Progenitor cell of endocrine pancreas (in vitro differentiated cells): ENCODE measurements around the gene C5AR2. TPM values are rescaled to one million over a fixed set of nuclear protein-coding genes. Genes with fewer than 3 reads are reported as not detected.
"Not testable (repeated sequence)": the region's sequence is repeated elsewhere in the genome, so short reads cannot be mapped to it uniquely, and the experiment has no call there.

Experiments
- DNase-seq: peaks from one replicate; pipeline ENCODE4 v3.0.0; 2021; ENCODE audit warnings: low spot score; ENCODE audit not compliant: unreplicated experiment
- H3K27ac Mint-ChIP-seq: 2 replicates; pipeline ENCODE4 v1.8.0; 2021; ENCODE audit warnings: mild to moderate bottlenecking, moderate library complexity, mixed read lengths
- H3K27me3 Mint-ChIP-seq: 2 replicates; pipeline ENCODE4 v1.8.0; 2021; ENCODE audit warnings: mixed read lengths
- H3K36me3 Mint-ChIP-seq: 2 replicates; pipeline ENCODE4 v1.8.0; 2022; ENCODE audit warnings: mixed read lengths; ENCODE audit not compliant: insufficient read depth
- H3K4me1 Mint-ChIP-seq: 2 replicates; pipeline ENCODE4 v1.8.0; 2021; ENCODE audit warnings: low read depth, mixed read lengths
- H3K4me3 Mint-ChIP-seq: 2 replicates; pipeline ENCODE4 v1.8.0; 2021; ENCODE audit warnings: low read depth, mild to moderate bottlenecking, moderate library complexity, mixed read lengths
- H3K9me3 Mint-ChIP-seq: 2 replicates; pipeline ENCODE4 v1.8.0; 2021; ENCODE audit warnings: low read depth, mixed read lengths
- total RNA-seq: library from RNA; stranded (reverse); gene quantifications from 2 replicates; pipeline ENCODE4 v1.2.1, GENCODE V29; 2021
- TF ChIP-seq, protein P1 (sequence below): fragments of 200-600 bp; sonication (generic); IDR thresholded peaks from one replicate; pipeline ENCODE4 v1.5.0; 2021; ENCODE audit warnings: antibody characterized with exemption, mild to moderate bottlenecking; ENCODE audit not compliant: unreplicated experiment

Gene C5AR2
- total RNA-seq, 1 donor from 2014 or later = not detected

DNA sequence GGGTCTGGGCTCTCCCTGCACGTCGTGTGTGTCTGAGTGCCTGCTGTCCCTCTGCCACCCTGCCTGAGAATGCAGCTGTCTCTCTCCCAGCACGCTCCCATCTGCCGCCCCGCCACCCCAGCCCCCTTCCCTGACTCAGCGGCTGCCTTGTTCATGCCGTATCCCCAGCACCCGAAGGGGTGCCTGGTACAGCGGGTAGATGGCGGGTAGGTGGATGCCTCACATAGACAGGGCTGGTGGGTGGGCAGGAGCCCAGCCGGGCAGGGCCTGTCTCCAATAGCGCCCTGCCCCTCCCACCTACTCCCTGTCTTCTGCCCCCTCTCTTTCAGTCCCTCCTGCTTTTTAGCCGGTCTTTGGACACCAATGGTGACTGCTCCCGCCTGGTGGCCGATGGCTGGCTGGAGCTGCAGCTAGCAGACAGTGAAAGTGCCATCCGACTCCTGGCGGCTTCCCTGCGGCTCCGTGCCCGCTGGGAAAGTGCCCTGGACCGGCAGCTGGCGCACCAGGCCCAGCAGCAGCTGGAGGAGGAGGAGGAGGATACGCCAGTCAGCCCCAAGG lies 47.5 kb downstream of the C5AR2 start:
- no peaks in the 10 kb centered on the region for H3K27me3 Mint-ChIP-seq
- H3K27ac Mint-ChIP-seq = no peak overlapping the region
- no peaks in the 10 kb centered on the region for H3K9me3 Mint-ChIP-seq
- no peak overlapping the region for H3K4me3 Mint-ChIP-seq
- TF ChIP-seq, protein P1, sequence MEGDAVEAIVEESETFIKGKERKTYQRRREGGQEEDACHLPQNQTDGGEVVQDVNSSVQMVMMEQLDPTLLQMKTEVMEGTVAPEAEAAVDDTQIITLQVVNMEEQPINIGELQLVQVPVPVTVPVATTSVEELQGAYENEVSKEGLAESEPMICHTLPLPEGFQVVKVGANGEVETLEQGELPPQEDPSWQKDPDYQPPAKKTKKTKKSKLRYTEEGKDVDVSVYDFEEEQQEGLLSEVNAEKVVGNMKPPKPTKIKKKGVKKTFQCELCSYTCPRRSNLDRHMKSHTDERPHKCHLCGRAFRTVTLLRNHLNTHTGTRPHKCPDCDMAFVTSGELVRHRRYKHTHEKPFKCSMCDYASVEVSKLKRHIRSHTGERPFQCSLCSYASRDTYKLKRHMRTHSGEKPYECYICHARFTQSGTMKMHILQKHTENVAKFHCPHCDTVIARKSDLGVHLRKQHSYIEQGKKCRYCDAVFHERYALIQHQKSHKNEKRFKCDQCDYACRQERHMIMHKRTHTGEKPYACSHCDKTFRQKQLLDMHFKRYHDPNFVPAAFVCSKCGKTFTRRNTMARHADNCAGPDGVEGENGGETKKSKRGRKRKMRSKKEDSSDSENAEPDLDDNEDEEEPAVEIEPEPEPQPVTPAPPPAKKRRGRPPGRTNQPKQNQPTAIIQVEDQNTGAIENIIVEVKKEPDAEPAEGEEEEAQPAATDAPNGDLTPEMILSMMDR = no peak
- no peak for DNase-seq
- peaks cover 19% of the 10 kb centered on the region for H3K36me3 Mint-ChIP-seq
- no peaks in the 10 kb centered on the region for H3K4me1 Mint-ChIP-seq

DNA sequence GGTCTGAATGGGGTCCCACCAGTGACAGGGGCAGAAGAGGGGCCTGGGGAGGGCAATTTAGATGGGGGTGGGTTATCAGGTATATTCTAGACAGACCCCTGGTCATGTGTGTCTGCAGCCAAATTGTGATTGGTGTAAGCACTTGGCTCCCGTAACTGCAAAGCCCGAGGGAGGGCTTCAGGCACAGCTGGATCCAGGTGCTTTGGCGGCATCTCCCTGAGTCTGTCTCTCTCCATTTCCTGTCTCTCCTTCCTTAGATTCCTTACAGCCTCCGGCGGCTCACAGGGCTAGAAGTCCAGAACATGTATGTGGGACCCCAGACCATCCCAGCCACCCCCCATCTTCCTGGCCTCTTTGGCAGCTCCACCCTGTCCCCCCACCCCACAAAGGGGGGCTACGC lies 48.6 kb downstream of the C5AR2 start:
- Mint-ChIP-seq H3K36me3 (peaks cover 17% of the 10 kb centered on the region), H3K4me1 (no peaks in the 10 kb centered on the region)
- TF ChIP-seq, protein P1 = no peak

DNA sequence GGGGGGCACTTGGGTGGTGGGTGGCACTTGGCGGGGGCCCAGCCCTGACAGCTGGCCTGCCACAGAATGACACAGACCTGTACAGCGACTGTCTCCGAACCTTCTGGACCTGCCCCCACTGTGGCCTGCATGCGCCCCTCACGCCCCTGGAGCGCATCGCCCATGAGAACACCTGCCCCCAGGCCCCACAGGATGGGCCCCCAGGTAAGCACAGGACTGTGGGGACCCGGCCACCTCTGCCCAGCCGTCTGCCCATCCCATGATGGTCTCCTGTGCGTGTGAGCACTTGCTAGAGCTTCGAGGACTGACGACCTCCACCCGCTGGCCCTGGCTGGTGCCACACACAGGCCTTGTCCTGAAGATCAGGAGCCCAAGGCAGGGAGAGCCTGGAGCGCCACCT lies 49.1 kb downstream of the C5AR2 start:
- Mint-ChIP-seq H3K36me3 (peaks cover 16% of the 10 kb centered on the region), H3K27me3 (no peaks in the 10 kb centered on the region), H3K4me3 (no peak overlapping the region), H3K9me3 (no peaks in the 10 kb centered on the region), H3K4me1 (no peaks in the 10 kb centered on the region), H3K27ac (peak overlapping the region; percentile 3)
- DNase-seq = no peak
- TF ChIP-seq, protein P1 = no peak

More for the DNA sequence above, 48.6 kb downstream of the C5AR2 start:
- Mint-ChIP-seq H3K27ac (no peak overlapping the region), H3K27me3 (no peaks in the 10 kb centered on the region), H3K9me3 (no peaks in the 10 kb centered on the region), H3K4me3 (no peak overlapping the region)
- DNase-seq = no peak

DNA sequence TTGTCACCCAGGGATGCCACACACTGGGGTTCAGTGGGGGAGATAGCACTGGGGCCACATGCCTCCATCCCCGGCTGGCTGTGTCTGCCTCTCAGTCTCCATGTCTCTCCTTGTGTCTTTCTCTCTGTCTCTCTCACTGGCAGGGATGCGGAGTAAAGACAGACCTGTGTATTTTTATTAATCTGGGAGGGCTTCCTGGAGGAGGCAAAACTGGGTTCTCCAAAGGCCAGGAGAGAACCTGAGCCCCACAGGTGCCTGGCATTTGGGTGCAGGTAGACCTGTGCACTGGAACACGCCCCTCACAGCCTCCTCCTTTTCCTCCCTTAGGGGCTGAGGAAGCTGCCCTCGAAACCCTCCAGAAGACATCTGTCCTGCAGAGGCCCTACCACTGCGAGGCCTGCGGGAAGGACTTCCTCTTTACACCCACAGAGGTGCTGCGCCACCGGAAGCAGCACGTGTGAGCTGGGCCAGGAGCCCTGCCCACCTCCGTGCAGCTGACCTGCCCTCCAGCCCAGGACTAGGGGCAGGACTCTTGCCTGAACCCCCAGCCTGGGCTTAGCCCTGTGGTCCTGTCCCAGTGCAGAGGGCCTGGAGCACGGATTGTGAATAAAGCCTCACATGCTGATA lies 49.8 kb downstream of the C5AR2 start:
- H3K27me3 Mint-ChIP-seq = no peaks in the 10 kb centered on the region
- no peaks in the 10 kb centered on the region for H3K9me3 Mint-ChIP-seq
- no peak for DNase-seq
- no peak overlapping the region for H3K4me3 Mint-ChIP-seq
- TF ChIP-seq, protein P1 = no peak
- peaks cover 15% of the 10 kb centered on the region for H3K36me3 Mint-ChIP-seq
- peak overlapping the region; percentile 3 for H3K27ac Mint-ChIP-seq
- H3K4me1 Mint-ChIP-seq = no peaks in the 10 kb centered on the region

DNA sequence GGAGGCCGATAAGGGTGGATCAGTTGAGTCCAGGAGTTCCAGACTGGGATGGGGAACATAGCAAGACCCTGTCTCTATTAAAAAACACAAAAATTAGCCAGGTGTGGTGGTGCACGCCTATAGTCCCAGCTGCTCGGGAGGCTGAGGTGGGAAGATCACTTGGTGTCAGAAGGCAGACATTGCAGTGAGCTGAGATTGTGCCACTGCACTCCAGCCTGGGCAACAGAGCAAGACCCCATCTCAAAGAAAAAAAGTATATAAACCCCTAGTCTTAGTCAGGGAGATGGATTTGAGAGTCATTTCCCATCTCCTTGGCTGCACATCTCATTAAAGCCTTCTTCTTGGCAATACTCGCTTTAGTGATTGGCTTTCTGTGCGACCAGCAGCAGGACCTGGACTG lies 51.9 kb downstream of the C5AR2 start:
- H3K36me3 Mint-ChIP-seq = peaks cover 15% of the 10 kb centered on the region
- H3K4me1 Mint-ChIP-seq, DNase-seq, H3K4me3 Mint-ChIP-seq, H3K27ac Mint-ChIP-seq, H3K9me3 Mint-ChIP-seq, H3K27me3 Mint-ChIP-seq: not testable (repeated sequence)

DNA sequence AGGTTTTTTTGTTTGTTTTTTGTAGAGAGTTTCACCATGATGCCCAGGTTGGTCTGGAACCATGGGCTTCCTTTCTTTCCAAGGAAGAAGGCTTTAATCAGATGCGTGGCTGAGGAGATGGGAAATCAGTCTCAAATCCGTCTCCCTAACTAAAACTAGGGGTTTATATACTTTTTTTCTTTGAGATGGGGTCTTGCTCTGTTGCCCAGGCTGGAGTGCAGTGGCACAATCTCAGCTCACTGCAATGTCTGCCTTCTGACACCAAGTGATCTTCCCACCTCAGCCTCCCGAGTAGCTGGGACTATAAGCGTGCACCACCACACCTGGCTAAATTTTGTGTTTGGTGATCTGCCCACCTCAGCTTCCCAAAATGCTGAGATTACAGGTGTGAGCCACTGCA lies 52.6 kb downstream of the C5AR2 start:
- not testable (repeated sequence) for H3K27me3 Mint-ChIP-seq, H3K27ac Mint-ChIP-seq, H3K4me1 Mint-ChIP-seq, DNase-seq, H3K4me3 Mint-ChIP-seq, H3K9me3 Mint-ChIP-seq
- peaks cover 13% of the 10 kb centered on the region for H3K36me3 Mint-ChIP-seq

DNA sequence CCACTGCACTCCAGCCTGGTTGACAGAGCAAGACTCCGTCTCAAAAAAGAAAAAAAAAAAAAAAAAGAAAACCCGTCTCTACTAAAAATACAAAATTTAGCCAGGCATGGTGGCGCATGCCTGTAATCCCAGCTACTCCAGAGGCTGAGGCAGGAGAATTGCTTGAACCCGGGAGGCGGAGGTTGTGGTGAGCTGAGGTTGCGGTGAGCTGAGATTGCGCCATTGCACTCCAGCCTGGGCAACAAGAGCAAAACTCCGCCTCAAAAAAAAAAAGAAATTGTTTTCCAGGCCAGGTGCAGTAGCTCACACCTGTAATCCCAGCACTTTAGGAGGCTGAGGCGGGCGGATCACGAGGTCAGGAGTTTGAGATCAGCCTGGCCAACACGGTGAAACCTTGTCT lies 54.6 kb downstream of the C5AR2 start:
- H3K9me3 Mint-ChIP-seq, H3K27me3 Mint-ChIP-seq, H3K4me1 Mint-ChIP-seq, H3K27ac Mint-ChIP-seq, H3K36me3 Mint-ChIP-seq, H3K4me3 Mint-ChIP-seq, DNase-seq: not testable (repeated sequence)

DNA sequence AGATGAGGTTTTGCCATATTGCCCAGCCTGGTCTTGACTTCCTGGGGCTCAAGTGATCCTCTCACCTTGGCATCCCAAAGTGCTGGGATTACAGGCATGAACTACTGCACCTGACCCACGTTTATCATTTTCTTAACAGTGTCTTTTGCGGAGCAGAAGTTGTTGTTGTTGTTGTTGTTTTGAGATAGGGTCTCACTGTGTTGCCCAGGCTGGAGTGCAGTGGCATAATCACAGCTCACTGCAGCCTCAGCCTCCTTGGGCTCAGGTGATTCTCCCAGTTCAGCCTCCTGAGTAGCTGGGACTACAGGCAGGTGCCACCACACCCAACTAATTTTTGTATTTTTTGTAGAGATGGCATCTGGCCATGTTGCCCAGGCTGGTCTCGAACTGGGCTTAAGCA lies 55.6 kb downstream of the C5AR2 start:
- not testable (repeated sequence) for H3K4me1 Mint-ChIP-seq, H3K9me3 Mint-ChIP-seq, H3K4me3 Mint-ChIP-seq, DNase-seq, H3K27me3 Mint-ChIP-seq, H3K27ac Mint-ChIP-seq, H3K36me3 Mint-ChIP-seq

DNA sequence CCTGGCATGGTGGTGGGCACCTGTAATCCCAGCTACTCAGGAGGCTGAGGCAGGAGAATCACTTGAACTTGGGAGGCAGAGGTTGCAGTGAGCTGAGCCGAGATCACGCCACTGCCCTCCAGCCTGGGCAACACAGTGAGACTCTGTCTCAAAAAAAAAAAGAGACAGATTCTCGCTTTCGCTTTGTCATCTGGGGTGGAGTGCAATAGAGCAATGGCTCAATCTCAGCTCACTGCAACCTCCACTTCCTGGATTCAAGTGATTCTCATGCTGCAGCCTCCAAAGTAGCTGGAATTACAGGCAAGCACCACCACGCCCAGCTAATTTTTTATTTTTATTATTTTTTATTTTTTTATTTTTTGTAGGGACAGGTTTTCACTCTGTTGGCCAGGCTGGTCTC lies 56.7 kb downstream of the C5AR2 start:
- peaks cover 10% of the 10 kb centered on the region for H3K27me3 Mint-ChIP-seq
- not testable (repeated sequence) for H3K4me1 Mint-ChIP-seq, H3K36me3 Mint-ChIP-seq, H3K4me3 Mint-ChIP-seq, H3K9me3 Mint-ChIP-seq, H3K27ac Mint-ChIP-seq, DNase-seq
